ENCODE data around the gene PRSS58.

DNA sequence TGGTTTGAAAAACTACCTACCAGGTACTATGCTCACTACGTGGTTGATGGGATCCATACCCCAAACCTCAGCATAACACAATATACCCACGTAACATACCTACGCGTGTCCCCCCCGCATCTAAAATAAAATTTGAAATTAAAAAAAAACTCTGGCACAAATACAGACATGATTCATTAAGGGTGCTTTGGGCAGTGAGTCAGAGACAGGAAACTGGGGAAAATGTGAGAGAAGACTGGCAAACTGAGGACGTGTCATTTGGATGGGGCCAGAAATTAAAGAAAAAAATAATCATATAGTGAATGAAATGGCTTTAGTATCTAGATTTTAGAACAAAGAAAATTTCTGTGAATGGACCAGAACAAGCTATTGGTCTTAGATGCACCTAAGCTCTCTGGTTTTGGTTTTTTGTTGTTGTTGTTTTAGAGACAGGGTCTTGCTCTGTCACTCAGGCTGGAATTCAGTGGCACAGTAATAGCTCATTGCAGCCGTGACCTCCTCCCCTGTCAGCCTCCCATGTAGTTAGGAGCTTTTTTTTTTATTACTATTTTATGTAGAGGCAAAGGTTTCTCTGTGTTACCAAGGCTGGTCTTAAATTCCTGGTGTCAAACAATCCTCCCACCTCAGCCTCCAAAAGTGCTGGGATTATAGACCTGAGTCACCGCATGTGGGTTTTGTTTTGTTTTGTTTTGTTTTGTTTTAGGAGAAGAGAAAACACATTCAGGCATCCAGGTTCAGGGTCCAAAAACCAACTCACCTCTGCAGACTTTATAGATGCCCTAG lies 5.9 kb upstream of the PRSS58 start:
- TF ChIP-seq, protein P1, sequence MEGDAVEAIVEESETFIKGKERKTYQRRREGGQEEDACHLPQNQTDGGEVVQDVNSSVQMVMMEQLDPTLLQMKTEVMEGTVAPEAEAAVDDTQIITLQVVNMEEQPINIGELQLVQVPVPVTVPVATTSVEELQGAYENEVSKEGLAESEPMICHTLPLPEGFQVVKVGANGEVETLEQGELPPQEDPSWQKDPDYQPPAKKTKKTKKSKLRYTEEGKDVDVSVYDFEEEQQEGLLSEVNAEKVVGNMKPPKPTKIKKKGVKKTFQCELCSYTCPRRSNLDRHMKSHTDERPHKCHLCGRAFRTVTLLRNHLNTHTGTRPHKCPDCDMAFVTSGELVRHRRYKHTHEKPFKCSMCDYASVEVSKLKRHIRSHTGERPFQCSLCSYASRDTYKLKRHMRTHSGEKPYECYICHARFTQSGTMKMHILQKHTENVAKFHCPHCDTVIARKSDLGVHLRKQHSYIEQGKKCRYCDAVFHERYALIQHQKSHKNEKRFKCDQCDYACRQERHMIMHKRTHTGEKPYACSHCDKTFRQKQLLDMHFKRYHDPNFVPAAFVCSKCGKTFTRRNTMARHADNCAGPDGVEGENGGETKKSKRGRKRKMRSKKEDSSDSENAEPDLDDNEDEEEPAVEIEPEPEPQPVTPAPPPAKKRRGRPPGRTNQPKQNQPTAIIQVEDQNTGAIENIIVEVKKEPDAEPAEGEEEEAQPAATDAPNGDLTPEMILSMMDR (conservative IDR thresholded peaks at IDR 0.05 in 1 of 2, IDR thresholded peaks at IDR 0.05 in 1 of 2; ENCODE audit: low read depth in 1 of 2, low read length in 2 of 2), result no peak
- TF ChIP-seq EZH2 (IDR thresholded peaks at IDR 0.05; ENCODE audit: low read length, missing control alignments), result no peak
